Pulmonary artery endothelial cell (primary cell): ENCODE data around the gene STK11. TPM values are rescaled to one million over a fixed set of nuclear protein-coding genes. Genes with fewer than 3 reads are reported as not detected.
A peak's percentile ranks its signal among the peaks of the same experiment; 100 is the strongest.
"Not testable (repeated sequence)": the region's sequence is repeated elsewhere in the genome, so short reads cannot be mapped to it uniquely, and the experiment has no call there.

Experiments used
- DNase-seq: peaks from one replicate; pipeline ENCODE4 v3.0.0-alpha.2; 2011; ENCODE audit warnings: low read depth, low spot score
- total RNA-seq: library from RNA; depleted of rRNA; stranded (reverse); fragments of >200 nt; gene quantifications from 2 replicates; pipeline ENCODE4 v1.2.3, GENCODE V29; 2014

The STK11 gene
- total RNA-seq, 1 donor from 2014 or later = 100 TPM

DNA sequence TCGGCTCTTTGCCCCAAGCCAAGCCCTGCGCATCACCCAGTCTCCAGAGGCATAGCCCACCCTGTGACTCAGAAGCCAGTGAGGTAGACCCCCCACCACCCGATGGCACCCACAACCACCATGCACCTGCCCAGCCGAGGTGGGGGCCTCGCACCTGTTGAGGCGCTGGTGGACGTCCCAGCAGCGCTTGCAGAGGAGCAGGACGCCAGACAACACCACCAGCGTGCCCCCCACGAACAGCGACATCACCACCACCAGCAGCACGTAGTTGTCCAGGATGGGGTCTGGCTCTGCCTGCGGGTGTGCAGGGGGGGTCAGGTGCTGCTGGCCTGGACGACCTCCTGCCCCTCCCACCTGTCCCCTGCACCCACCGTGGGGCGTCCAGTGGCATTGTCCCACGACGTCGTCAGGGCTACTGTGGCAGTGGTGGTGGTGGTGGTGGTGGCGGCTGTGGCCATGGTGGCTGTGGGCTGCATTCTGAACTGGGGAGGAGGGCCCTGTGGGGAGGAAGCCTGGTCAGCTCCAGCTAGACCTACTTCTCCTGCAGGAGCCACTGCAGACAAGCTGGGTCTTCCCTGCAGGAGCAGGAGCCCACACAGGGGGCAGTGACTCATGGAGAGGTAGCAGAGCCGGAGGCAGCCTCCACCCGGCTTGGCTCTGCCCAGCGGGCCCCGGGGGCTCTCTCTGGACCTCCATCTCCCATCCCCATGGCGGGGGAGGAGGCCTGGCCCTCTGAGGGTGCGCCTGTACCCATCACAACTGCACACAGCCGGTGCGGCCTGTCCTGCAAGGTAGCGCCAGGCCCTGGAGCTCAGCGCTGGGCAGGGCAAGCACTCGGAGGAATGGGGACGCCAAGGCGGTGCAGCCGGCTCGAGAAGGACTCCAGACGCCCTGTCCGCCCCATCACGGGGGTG is 30.3 kb downstream of the STK11 start:
- no peak for DNase-seq

- DNase-seq = no peak
These were observed 31.0 kb downstream of the STK11 start for GRCh38 chr19:1236576-1236975.

GRCh38 chr19:1237027-1237659 is 31.6 kb downstream of the STK11 start:
- no peak for DNase-seq

DNA sequence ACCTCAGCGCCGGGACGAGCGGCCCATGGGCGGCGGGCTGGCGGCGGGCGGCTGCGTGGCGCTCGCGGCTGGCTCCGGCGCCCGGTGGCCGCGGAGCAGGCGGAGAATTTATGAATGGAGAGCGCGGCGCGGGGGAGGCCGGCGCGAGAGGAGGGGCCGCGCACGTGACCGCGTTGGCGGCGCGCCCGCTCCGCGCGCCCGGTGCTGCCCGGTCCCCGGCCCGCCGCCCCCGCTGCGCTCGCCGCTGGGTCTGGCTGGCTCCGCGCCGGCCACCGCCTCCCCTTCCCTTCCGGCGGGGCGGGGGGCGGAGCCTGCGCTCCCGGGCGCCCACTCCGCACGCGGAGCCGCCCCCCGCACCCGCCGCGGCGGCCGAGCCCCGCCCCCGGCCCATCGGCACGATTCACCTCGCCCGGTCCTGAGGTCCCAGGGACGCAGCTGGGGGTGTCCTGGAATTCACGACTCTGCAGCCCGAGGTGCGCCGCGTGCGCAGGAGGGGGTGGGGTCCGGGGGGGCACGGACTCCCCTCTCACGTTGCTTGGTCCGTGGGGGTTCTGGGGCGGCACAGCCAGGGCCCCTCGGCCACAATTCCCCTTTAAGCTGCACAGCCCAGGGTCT is 32.3 kb downstream of the STK11 start, which contains the start of gene CBARP:
CBARP (minus strand) TSS at position 252 of the 615 bp plus-strand sequence. CDS start 1,905 bp downstream, outside the sequence.
- DNase-seq = no peak

GRCh38 chr19:1238369-1239303 is 33.1 kb downstream of the STK11 start:
- DNase-seq = no peak

GRCh38 chr19:1239420-1239795 is 33.8 kb downstream of the STK11 start:
- DNase-seq = no peak

- DNase-seq = peak; percentile 66
These were observed 34.5 kb downstream of the STK11 start for GRCh38 chr19:1239796-1240737.

DNA sequence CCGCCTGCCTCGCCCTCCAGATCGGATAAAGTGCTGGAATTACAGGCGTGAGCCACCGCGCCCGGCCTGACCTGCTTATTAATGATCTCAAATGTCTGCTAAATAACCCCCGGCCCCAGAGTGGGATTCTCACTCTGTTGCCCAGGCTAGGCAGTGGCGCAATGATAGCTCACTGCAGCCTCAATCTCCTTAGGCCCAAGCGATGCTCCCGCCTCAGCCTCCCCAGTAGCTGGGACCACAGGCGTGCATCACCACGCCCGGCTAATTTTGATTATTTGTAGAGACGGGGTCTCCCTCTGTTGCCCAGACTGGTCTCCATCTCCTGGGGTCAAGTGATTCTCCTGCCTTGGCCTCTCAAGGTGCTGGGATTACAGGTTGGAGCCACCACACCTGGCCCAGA is 35.3 kb downstream of the STK11 start:
- DNase-seq = no peak

GRCh38 chr19:1241417-1242095 is 36.0 kb downstream of the STK11 start, which contains the start of gene ATP5F1D:
ATP5F1D (plus strand) TSS chr19:1241751; CDS start chr19:1241851, 100 bp downstream.
- peak; percentile 71 for DNase-seq

DNA sequence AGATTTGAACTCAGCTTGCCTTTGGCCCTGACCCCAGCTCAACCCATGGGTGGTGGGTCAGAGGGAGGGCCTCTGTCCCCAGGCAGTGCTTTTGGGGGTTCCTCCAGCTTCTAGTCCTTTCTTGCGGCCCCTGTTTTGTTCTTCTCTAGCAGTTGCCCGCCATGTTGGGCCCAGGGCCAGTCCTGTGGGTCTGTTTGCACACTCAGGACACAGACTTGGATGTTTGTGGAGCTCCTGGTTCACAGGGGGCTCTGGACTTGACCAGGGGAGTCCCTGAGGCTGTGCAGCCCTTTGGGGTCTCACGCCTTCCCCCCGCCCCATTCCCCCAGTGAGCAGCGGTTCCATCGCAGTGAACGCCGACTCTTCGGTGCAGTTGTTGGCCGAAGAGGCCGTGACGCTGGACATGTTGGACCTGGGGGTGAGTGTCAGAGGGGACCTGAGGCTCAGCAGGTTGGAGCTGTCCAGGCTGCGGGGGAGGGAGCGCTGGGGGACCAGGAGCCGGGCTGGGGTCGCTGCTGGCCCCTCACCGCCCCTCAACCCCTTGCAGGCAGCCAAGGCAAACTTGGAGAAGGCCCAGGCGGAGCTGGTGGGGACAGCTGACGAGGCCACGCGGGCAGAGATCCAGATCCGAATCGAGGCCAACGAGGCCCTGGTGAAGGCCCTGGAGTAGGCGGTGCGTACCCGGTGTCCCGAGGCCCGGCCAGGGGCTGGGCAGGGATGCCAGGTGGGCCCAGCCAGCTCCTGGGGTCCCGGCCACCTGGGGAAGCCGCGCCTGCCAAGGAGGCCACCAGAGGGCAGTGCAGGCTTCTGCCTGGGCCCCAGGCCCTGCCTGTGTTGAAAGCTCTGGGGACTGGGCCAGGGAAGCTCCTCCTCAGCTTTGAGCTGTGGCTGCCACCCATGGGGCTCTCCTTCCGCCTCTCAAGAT is 38.5 kb downstream of the STK11 start:
- DNase-seq = peak; percentile 53

- DNase-seq = no peak
These were observed 39.3 kb downstream of the STK11 start for GRCh38 chr19:1244693-1245451.

DNA sequence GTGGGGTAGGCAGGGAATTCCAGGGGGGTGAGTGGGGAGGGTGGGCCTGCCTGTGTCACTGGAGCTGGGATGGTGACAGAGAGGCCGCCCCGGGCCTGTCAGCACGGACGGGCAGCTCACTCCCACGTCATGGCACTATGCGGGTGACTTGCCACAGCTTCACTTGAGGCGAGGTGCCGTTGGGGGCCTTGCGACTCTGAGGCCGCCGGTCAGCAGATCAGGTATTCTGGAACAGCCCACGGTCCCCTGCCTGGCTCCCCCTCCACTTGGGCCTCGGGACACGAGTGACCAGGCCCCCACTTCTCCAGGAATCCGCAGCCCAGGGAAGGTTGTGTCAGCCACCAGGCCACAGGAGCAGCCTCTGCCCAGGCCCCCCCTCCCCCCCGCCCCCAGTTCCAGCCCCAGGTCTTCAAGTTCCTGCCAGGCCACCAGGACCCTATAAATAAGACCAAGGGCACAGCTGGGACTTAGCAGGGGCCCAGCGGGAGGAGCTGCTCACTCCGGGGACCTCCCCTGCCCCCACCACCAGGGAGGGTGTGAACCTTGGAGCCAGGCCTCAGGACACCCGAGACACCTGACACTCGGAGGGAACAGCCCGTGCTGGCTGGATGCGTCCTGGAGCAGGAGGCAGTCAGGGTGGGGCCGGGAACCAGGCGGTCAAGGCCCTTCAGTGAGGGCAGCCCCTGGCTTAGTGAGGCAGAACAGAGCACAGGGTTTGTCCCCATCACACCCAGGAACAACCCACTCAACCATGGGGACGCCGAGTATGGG is 40.1 kb downstream of the STK11 start:
- DNase-seq = no peak

GRCh38 chr19:1246265-1247087 is 40.9 kb downstream of the STK11 start:
- DNase-seq = not testable (repeated sequence)

DNA sequence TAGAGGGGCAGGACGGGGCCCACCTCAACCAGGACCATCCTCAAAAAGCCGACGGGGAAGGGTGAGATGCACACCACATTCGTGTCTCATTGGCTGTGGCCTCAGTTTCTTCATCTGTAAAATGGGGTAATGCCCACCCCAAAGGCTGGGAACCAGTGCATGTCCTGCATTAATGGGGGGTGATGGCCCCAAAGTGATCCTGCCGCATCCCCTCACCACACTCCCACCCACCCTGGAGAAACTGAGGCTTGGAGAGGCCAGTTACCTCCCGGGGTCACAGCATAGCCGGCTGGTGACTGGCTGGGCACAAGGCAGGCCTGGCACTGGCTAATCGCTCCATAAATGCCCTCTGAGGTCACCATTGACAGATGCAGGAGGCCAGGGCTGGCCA is 42.2 kb downstream of the STK11 start:
- DNase-seq = no peak

- no peak for DNase-seq
These were observed 42.7 kb downstream of the STK11 start, which contains the start of gene MIDN for GRCh38 chr19:1248139-1248785. MIDN (plus strand) TSS chr19:1248583; CDS start chr19:1250297, 1,714 bp downstream.
